ENCODE measurements around the gene RCCD1.
"Not testable (repeated sequence)": the region's sequence is repeated elsewhere in the genome, so short reads cannot be mapped to it uniquely, and the experiment has no call there.

The RCCD1 gene, protein sequence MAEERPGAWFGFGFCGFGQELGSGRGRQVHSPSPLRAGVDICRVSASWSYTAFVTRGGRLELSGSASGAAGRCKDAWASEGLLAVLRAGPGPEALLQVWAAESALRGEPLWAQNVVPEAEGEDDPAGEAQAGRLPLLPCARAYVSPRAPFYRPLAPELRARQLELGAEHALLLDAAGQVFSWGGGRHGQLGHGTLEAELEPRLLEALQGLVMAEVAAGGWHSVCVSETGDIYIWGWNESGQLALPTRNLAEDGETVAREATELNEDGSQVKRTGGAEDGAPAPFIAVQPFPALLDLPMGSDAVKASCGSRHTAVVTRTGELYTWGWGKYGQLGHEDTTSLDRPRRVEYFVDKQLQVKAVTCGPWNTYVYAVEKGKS

DNA sequence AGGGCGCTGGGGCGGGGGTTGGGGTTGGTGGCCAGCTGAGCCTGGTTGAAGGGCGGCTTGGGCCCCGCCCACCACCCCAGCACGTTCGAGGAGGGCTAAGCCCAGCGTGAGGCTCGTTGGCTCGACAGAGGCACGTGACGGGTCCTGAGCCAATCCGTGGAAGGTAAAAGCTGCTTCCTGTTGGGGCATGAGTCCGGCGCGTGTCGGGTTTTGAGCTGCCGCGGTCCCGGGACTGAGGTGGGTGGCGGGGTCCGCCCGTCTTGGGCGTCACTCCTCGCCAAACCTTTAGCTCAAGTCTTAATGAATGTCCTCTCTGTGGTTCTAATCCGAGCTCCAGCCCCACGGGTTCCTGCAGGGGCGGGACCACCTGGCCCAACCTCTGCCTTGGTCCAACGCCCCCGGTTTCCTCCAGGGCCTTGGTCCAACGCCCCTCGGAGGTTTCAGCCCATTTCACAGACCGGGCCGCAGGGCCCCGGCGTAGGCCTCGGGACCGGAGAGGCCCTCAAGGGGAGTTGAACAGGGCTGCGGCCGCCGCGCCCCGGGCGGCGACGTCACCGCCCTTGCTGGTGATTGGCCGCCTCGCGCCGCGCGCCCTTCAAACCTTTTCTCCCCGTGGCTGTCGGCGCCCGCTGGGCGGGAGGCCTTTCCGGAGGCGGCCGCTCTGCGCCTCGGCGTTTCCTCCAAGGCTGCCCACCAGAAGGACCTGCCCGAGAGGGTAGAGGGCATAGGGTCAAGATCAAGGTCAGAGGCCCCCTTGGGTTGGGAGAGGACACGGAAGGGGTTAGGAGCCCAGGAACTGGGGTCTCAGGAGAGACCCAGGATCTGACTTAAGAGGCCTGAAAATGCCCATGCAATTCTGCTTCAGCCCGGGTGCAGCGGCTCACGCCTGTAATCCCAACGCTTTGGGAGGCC is at the start of gene RCCD1:
Gene RCCD1 (plus strand): TSS at position 173 of the 912 bp plus-strand sequence. CDS start 1,851 bp downstream, outside the sequence.
- peak within 1 kb of the TSS; percentile 87 for H3K4me3 ChIP-seq (ENCODE audit: low read depth, low read length)
- TF ChIP-seq, protein P1, sequence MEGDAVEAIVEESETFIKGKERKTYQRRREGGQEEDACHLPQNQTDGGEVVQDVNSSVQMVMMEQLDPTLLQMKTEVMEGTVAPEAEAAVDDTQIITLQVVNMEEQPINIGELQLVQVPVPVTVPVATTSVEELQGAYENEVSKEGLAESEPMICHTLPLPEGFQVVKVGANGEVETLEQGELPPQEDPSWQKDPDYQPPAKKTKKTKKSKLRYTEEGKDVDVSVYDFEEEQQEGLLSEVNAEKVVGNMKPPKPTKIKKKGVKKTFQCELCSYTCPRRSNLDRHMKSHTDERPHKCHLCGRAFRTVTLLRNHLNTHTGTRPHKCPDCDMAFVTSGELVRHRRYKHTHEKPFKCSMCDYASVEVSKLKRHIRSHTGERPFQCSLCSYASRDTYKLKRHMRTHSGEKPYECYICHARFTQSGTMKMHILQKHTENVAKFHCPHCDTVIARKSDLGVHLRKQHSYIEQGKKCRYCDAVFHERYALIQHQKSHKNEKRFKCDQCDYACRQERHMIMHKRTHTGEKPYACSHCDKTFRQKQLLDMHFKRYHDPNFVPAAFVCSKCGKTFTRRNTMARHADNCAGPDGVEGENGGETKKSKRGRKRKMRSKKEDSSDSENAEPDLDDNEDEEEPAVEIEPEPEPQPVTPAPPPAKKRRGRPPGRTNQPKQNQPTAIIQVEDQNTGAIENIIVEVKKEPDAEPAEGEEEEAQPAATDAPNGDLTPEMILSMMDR (IDR thresholded peaks at IDR 0.05; ENCODE audit: low read depth, low read length) = no peak
- peak; percentile 94 for DNase-seq (ENCODE audit: low read depth, low spot score)
- in situ Hi-C loops (cut with HindIII; ENCODE audit: low sequenced_read_pairs) = no loop called here

DNA sequence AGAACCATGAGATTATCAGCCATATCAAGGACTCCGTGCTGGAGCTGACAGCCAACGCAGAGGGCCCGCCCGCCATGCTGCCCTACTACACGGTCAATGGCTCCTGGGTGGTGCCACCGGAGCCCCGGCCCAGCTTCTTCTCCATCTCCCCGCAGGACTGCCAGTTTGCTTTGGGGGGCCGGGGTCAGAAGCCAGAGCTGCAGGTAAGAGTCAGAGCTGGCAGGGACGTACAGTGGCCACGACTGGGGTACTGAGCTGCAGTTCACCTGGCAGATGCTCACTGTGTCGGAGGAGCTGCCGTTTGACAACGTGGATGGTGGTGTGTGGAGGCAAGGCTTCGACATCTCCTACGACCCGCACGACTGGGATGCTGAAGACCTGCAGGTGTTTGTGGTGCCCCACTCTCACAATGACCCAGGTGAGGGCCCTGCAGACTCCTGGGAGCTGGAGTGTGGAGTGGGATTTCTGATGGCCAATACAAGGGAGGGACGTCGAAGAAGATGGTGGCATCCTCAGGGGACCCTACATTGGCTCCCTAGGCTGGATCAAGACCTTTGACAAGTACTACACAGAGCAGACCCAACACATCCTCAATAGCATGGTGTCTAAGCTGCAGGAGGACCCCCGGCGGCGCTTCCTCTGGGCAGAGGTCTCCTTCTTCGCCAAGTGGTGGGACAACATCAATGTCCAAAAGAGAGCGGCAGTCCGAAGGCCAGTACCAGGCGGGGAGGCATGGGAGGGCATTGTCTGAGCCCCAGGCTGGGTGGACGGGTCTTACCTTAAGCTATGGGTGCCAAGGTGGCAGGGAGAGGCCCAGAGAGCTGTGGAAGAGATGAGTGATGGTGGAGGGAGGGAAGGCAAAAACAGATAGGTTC is 49.1 kb upstream of the RCCD1 start:
- H3K4me3 ChIP-seq (ENCODE audit: low read depth, low read length) = no peak overlapping the region
- in situ Hi-C loops (cut with HindIII; ENCODE audit: low sequenced_read_pairs) = no loop called here
- TF ChIP-seq, protein P1 (IDR thresholded peaks at IDR 0.05; ENCODE audit: low read depth, low read length) = no peak
- no peak for DNase-seq (ENCODE audit: low read depth, low spot score)

DNA sequence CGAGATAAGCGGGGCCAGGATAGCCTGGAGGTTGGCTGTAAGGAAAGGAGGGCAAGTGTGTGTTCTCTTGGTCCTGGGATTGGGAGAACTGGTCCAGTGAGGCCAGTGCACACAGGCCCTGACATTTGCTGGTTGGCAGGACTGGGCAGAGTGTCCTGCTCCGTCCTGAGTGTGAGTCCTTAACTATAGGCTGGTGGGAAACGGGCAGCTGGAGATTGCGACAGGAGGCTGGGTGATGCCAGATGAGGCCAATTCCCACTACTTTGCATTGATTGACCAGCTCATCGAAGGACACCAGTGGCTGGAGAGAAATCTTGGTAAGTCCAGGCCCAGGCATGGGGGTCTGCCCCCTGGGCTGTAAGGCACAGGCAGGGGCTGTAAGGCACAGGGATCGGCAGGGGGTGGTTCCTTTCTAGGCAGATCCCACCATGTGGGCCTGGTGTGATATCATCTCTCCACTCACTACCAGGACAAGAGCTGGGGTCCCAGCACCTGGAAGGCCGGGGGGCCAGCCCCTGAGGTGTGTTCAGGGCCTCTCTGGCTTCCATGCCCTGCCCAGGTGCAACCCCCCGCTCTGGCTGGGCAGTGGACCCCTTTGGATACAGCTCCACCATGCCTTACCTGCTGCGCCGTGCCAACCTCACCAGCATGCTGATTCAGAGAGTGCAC is 48.4 kb upstream of the RCCD1 start:
- DNase-seq (ENCODE audit: low read depth, low spot score) = no peak
- H3K4me3 ChIP-seq (ENCODE audit: low read depth, low read length) = no peak overlapping the region
- TF ChIP-seq, protein P1 (IDR thresholded peaks at IDR 0.05; ENCODE audit: low read depth, low read length) = no peak
- in situ Hi-C loops (cut with HindIII; ENCODE audit: low sequenced_read_pairs) = no loop called here

DNA sequence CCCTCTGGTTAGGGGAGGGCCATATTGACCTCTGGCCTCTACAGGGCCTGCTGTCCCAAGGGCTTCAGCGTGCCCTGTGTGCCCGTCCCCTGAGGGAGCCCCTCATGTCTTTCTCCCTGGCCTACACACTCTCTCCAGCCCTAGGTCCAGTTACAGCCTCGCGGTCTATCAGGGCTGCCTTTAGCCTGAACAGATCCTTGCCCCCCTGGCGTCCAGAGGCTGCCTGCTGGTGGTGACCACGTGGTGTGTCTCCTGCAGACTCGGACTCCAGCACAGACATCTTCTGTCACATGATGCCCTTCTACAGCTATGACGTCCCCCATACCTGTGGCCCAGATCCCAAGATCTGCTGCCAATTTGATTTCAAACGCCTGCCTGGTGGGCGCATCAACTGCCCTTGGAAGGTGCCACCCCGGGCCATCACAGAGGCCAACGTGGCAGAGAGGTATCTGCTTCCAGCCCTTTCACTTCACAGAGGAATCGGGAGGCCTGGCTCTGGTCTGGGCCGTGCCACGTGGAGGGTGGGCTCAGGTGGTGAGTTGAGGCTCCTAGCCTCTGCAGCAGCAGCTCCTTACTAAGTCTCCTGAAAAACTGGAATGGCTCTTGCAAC is 47.5 kb upstream of the RCCD1 start:
- TF ChIP-seq, protein P1 (IDR thresholded peaks at IDR 0.05; ENCODE audit: low read depth, low read length) = no peak
- DNase-seq (ENCODE audit: low read depth, low spot score) = no peak
- no peak overlapping the region for H3K4me3 ChIP-seq (ENCODE audit: low read depth, low read length)
- in situ Hi-C loops (cut with HindIII; ENCODE audit: low sequenced_read_pairs) = no loop called here

DNA sequence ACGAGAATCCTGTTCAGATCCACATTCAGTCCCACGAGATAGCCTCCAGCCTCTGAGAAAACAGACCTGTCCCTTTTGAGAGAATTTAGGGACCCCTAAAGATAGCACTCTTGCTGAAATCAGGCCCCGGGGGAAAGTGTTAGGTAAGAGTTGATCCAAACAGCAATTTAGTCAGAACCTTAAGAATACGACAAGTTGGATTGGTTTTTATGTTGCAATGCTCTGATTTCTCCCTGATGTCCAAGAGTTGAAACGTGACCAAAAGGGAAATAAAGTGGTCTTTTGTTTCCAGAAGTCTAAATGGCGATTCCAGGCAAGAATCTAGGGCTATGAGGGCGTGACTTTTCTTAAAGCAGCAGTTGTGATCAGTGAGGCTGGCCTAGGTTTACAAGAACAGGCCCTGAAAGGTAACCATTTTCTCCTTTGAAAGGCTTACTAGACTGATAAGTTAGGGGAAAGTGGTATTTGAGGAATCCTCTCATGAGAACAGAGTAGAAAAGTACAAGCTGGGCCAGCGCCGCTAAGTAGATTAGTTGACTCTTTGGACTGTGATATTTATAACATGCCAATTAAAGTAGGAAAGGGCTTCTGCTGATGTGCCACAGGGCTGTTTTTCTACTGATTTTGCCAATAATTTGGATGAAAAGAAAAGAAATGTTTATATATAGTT is 46.7 kb upstream of the RCCD1 start:
- TF ChIP-seq, protein P1 (IDR thresholded peaks at IDR 0.05; ENCODE audit: low read depth, low read length) = no peak

DNA sequence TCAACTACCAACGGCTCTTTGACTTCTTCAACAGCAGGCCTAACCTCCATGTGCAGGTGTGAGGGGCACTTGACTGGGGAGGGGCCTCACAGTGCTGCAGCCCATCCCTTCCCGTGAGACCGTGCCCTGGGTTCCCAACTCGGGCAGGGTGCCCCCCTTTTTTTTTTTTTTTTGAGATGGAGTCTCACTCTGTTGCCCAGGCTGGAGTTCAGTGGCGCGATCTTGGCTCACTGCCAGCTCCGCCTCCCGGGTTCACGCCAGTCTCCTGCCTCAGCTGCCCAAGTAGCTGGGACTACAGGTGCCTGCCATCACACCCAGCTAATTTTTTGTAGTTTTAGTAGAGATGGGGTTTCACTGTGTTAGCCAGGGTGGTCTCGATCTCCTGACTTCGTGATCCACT is 45.2 kb upstream of the RCCD1 start:
- H3K4me3 ChIP-seq (ENCODE audit: low read depth, low read length); in situ Hi-C loops (cut with HindIII; ENCODE audit: low sequenced_read_pairs); DNase-seq (ENCODE audit: low read depth, low spot score): not testable (repeated sequence)

More for the DNA sequence above, 46.7 kb upstream of the RCCD1 start:
- no peak overlapping the region for H3K4me3 ChIP-seq (ENCODE audit: low read depth, low read length)
- in situ Hi-C loops (cut with HindIII; ENCODE audit: low sequenced_read_pairs) = no loop called here
- DNase-seq (ENCODE audit: low read depth, low spot score) = no peak
